Activated B cell treated with CpG ODN at 0.5 μM for 24 hours (primary cell): Measurements from ENCODE around the gene AUP1. TPM values are rescaled to one million over a fixed set of nuclear protein-coding genes. Genes with fewer than 3 reads are reported as not detected.

Experiments used
- ATAC-seq: fragments of 200-7000 bp; cut with Tn5 transposase; one replicate; pipeline ENCODE4 v1.10.0; 2021; ENCODE audit warnings: low read depth, mild to moderate bottlenecking, moderate library complexity
- CTCF ChIA-PET: fragments of 350-600 bp; sonication (Branson Sonifier 250); formaldehyde crosslinking; loops from one replicate; lab custom pipeline; 2021; ENCODE audit warnings: antibody characterized with exemption; lab: Charles Lee
- POLR2A ChIA-PET: fragments of 350-600 bp; sonication (Branson Sonifier 250); formaldehyde crosslinking; loops from one replicate; lab custom pipeline; 2021; ENCODE audit warnings: antibody characterized with exemption; lab: Charles Lee
- DNase-seq: peaks from one replicate; pipeline ENCODE4 v3.0.0; 2022
- H3K27ac Mint-ChIP-seq: one replicate; pipeline ENCODE4 v1.8.0; 2020; ENCODE audit warnings: mixed read lengths
- H3K27me3 Mint-ChIP-seq: one replicate; pipeline ENCODE4 v1.8.0; 2021; ENCODE audit warnings: mixed read lengths
- H3K36me3 Mint-ChIP-seq: one replicate; pipeline ENCODE4 v1.8.0; 2021; ENCODE audit warnings: low read depth, mixed read lengths
- H3K4me1 Mint-ChIP-seq: one replicate; pipeline ENCODE4 v1.8.0; 2021; ENCODE audit warnings: mixed read lengths
- H3K4me3 Mint-ChIP-seq: one replicate; pipeline ENCODE4 v1.8.0; 2020; ENCODE audit warnings: mild to moderate bottlenecking, mixed read lengths
- H3K9me3 Mint-ChIP-seq: one replicate; pipeline ENCODE4 v1.8.0; 2020; ENCODE audit warnings: mixed read lengths
- intact Hi-C: fragments of 100-400 bp; cut with micrococcal nuclease; formaldehyde crosslinking; loops from one replicate; pipeline ENCODE4 v1.15.1; 2024
- total RNA-seq: library from RNA; stranded (reverse); gene quantifications from 2 replicates; pipeline ENCODE4 v1.2.3, GENCODE V29; 2022
- TF ChIP-seq, protein P1 (sequence below): fragments of 200-600 bp; IDR thresholded peaks from one replicate; pipeline ENCODE4 v1.8.0; 2022; ENCODE audit warnings: antibody characterized with exemption, mild to moderate bottlenecking

Gene AUP1
- total RNA-seq, 1 donor from 2014 or later: 177 TPM

DNA sequence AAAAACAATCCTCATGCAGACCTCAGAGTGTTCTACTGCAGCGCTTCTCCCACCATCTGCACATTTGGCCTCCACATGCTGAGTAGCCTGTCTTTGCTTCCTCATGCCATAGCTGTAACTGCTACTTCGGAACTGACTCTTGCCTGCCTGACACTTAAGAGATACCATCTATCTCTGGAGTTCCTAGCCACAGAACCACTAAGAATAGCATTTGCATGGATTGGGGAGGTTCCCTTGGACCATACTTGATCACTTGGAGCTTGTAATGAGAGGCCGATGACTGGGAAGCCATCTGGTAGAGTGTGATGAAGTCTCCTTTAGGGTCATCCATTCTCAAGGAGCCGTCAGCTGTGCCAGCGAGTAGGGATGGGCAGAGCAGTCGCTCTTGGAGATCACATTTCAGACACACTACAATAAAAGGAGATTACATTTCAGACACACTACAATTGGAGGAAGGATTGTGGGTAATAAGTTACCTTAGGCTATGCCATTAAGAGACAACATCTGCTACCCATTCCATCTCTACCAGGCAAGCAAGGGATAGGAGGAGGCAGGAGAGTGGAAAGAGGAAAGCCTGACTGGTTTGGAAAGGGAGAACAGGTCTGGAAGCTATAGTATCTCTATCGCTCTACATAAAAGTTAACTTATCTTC, 46.8 kb upstream of the AUP1 start:
- peak overlapping the region; percentile 46 for H3K27ac Mint-ChIP-seq

GRCh38 chr2:74575320-74575719, 45.8 kb upstream of the AUP1 start:
- ATAC-seq: no peak
- ChIA-PET POLR2A (interaction anchor here (1.1 to 2.5 kb wide), 5 partner anchors 20 to 154 kb away, joined by 3 to 6 read pairs (median 5); partner anchors contain the start of genes C2orf81 and HTRA2), CTCF (interaction anchor here (2.4 to 3.5 kb wide), 2 partner anchors 10 to 13 kb away, joined by 11 to 21 read pairs; no protein-coding TSS in a partner anchor)
- Mint-ChIP-seq H3K4me3 (no peak overlapping the region), H3K27ac (no peak overlapping the region), H3K9me3 (no peaks in the 10 kb centered on the region), H3K27me3 (no peaks in the 10 kb centered on the region), H3K36me3 (no peaks in the 10 kb centered on the region), H3K4me1 (peaks cover 37% of the 10 kb centered on the region)
- intact Hi-C loops: no loop called here
- TF ChIP-seq, protein P1, sequence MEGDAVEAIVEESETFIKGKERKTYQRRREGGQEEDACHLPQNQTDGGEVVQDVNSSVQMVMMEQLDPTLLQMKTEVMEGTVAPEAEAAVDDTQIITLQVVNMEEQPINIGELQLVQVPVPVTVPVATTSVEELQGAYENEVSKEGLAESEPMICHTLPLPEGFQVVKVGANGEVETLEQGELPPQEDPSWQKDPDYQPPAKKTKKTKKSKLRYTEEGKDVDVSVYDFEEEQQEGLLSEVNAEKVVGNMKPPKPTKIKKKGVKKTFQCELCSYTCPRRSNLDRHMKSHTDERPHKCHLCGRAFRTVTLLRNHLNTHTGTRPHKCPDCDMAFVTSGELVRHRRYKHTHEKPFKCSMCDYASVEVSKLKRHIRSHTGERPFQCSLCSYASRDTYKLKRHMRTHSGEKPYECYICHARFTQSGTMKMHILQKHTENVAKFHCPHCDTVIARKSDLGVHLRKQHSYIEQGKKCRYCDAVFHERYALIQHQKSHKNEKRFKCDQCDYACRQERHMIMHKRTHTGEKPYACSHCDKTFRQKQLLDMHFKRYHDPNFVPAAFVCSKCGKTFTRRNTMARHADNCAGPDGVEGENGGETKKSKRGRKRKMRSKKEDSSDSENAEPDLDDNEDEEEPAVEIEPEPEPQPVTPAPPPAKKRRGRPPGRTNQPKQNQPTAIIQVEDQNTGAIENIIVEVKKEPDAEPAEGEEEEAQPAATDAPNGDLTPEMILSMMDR: no peak
- no peak for DNase-seq

More for the DNA sequence above, 46.8 kb upstream of the AUP1 start:
- Mint-ChIP-seq H3K4me3 (no peak overlapping the region), H3K4me1 (peaks cover 37% of the 10 kb centered on the region), H3K36me3 (no peaks in the 10 kb centered on the region), H3K9me3 (no peaks in the 10 kb centered on the region), H3K27me3 (no peaks in the 10 kb centered on the region)
- ChIA-PET CTCF (interaction anchor here (1.1 to 3.5 kb wide), 4 partner anchors 12 to 241 kb away, joined by 3 to 21 read pairs (median 4); partner anchors contain the start of genes CCDC142 and TTC31), POLR2A (interaction anchor here (0.8 to 2.5 kb wide), 7 partner anchors 20 to 162 kb away, joined by 3 to 6 read pairs (median 5); partner anchors contain the start of genes AUP1, HTRA2 and WBP1)
- intact Hi-C loops: no loop called here
- TF ChIP-seq, protein P1: no peak
- ATAC-seq: no peak
- DNase-seq: no peak

DNA sequence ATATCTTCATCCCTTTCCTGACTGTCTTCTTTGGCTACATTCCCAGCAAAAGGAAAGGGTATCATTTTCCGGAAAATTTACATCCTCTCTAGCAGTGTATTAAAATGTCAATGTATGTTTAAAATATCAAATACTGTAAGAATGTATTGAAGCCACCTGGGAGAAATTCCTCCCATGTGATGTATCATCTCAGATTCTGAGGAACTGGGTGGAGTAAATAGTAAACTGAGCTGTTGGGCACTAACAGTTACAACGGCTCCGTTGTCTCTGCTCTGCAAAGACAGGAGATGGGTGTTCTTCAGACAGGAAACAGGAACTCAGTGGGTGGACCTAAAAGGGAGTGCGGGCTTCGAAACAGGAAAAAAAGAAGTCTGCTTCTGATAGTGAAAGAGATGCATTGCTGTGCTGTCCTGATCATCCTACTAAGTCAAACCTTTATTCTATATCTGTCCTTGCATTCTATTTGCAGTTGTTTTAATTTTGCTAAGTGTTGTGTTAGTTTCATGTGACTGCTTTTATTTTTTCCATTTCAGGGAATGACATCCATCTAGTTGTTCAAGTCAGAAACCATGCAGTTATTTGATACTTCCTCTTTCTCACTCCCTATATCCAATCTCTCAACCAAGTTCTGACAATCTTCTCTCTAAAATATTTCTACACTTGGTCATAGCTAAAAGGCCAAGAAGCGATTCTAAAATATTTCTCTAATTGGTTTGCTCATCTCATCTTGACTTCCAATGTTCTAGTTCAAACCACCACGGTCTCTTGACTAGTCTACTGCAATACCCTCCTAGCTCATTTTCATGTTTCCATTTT, 44.4 kb upstream of the AUP1 start:
- peaks cover 39% of the 10 kb centered on the region for H3K4me1 Mint-ChIP-seq
- TF ChIP-seq, protein P1: no peak
- CTCF ChIA-PET: interaction anchor here (0.7 to 2.4 kb wide), 4 partner anchors 11 to 324 kb away, joined by 3 to 11 read pairs (median 4); partner anchors contain the start of genes CCDC142 and TTC31

GRCh38 chr2:74572178-74572925, 42.8 kb upstream of the AUP1 start:
- CTCF ChIA-PET: interaction anchor here (3.1 kb wide), 1 partner anchor 15 kb away, joined by 16 read pairs; no protein-coding TSS in a partner anchor
- intact Hi-C loops: loop anchor here (5.0 kb wide), 1 partner anchor 90 kb away; the partner anchor contains the start of genes CCDC142 and TTC31
- H3K36me3 Mint-ChIP-seq: no peaks in the 10 kb centered on the region
- H3K9me3 Mint-ChIP-seq: no peaks in the 10 kb centered on the region
- ATAC-seq (no peak), DNase-seq (no peak)
- no peak overlapping the region for H3K27ac Mint-ChIP-seq
- TF ChIP-seq, protein P1: no peak
- no peaks in the 10 kb centered on the region for H3K27me3 Mint-ChIP-seq
- H3K4me1 Mint-ChIP-seq: peaks cover 34% of the 10 kb centered on the region
- no peak overlapping the region for H3K4me3 Mint-ChIP-seq
- POLR2A ChIA-PET: interaction anchor here (1.2 to 3.2 kb wide), 5 partner anchors 33 to 132 kb away, joined by 5 to 20 read pairs (median 9); partner anchors contain the start of genes AUP1, HTRA2 and WBP1

More for the DNA sequence above, 44.4 kb upstream of the AUP1 start:
- DNase-seq (no peak), ATAC-seq (peak; percentile 67)
- Mint-ChIP-seq H3K9me3 (no peaks in the 10 kb centered on the region), H3K27me3 (no peaks in the 10 kb centered on the region), H3K36me3 (no peaks in the 10 kb centered on the region), H3K27ac (peak overlapping the region; percentile 89), H3K4me3 (peak overlapping the region; percentile 53)
- POLR2A ChIA-PET: interaction anchor here (0.7 to 2.5 kb wide), 7 partner anchors 14 to 153 kb away, joined by 3 to 6 read pairs (median 5); partner anchors contain the start of genes C2orf81, HTRA2 and WBP1
- intact Hi-C loops: loop anchor here (1.0 to 5.0 kb wide), 2 partner anchors 13 to 92 kb away; partner anchors contain the start of genes CCDC142 and TTC31
